HG02642 (cell line): ENCODE data around the gene SLC22A6.
"Not testable (repeated sequence)": the region's sequence is repeated elsewhere in the genome, so short reads cannot be mapped to it uniquely, and the experiment has no call there.

ENCODE experiments used
- ATAC-seq: cut with Tn5 transposase; IDR thresholded peaks from one replicate; pipeline ENCODE4 v1.9.1; 2021; ENCODE audit warnings: mild to moderate bottlenecking; ENCODE audit not compliant: unreplicated experiment, poor library complexity

SLC22A6 gene

GRCh38 chr11:62994775-62995174 is 10.0 kb upstream of the SLC22A6 start:
- no peak for ATAC-seq

GRCh38 chr11:62988276-62988675 is 3.5 kb upstream of the SLC22A6 start:
- ATAC-seq: no peak

- ATAC-seq: no peak
These were observed 429 bp upstream of the SLC22A6 start for GRCh38 chr11:62985041-62985750.

GRCh38 chr11:62983536-62984199 is 1.1 kb downstream of the SLC22A6 start:
- no peak for ATAC-seq

- no peak for ATAC-seq
These were observed 3.0 kb downstream of the SLC22A6 start for GRCh38 chr11:62981743-62982142.

- ATAC-seq: no peak
These were observed 4.5 kb downstream of the SLC22A6 start for GRCh38 chr11:62980133-62980760.

GRCh38 chr11:62976109-62976508 is 8.7 kb downstream of the SLC22A6 start:
- no peak for ATAC-seq

- ATAC-seq: no peak
These were observed 9.8 kb downstream of the SLC22A6 start for GRCh38 chr11:62974848-62975522.

GRCh38 chr11:62965574-62965973 is 19.2 kb downstream of the SLC22A6 start:
- no peak for ATAC-seq

- no peak for ATAC-seq
These were observed 22.4 kb downstream of the SLC22A6 start for GRCh38 chr11:62962391-62962790.

GRCh38 chr11:62961017-62961570 is 23.7 kb downstream of the SLC22A6 start:
- ATAC-seq: no peak

- no peak for ATAC-seq
These were observed 25.3 kb downstream of the SLC22A6 start for GRCh38 chr11:62959422-62959980.

GRCh38 chr11:62958547-62959421 is 26.0 kb downstream of the SLC22A6 start:
- no peak for ATAC-seq

GRCh38 chr11:62957147-62957546 is 27.6 kb downstream of the SLC22A6 start:
- ATAC-seq: no peak

GRCh38 chr11:62954478-62954877 is 30.3 kb downstream of the SLC22A6 start:
- no peak for ATAC-seq

GRCh38 chr11:62953811-62954210 is 31.0 kb downstream of the SLC22A6 start:
- no peak for ATAC-seq

- no peak for ATAC-seq
These were observed 35.9 kb downstream of the SLC22A6 start for GRCh38 chr11:62948765-62949320.

GRCh38 chr11:62945538-62945937 is 39.2 kb downstream of the SLC22A6 start:
- ATAC-seq: not testable (repeated sequence)

GRCh38 chr11:62937528-62937927 is 47.2 kb downstream of the SLC22A6 start:
- not testable (repeated sequence) for ATAC-seq
